Measurements from ENCODE around the gene IKZF3. TPM values are rescaled to one million over a fixed set of nuclear protein-coding genes. Genes with fewer than 3 reads are reported as not detected.

Gene IKZF3
- total RNA-seq, 1 experiment from 2014 or later: 0.81 TPM

DNA sequence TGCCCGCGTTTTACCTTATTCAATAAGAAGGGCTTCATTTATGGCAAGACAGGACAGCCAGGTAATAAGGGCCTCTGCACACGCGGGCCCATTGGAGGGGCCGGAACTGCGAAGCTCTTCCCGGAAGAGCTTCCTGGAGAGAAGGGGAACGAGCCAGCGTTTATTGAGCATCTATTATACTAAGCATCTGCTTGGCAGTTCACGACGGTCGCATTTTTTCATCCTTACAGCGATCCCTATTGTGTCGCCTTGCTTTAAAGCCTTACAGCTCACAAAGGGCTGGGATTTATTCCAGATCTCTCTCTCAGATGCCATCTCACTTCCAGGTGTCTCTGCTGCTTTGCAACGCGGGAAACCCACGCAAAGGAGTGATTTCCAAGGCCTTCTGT lies 4.4 kb upstream of the IKZF3 start:
- H3K36me3 Mint-ChIP-seq: peaks cover 2% of the 10 kb centered on the region; the same call in 1 of the 2 replicates
- ChIA-PET CTCF (no interaction called here), POLR2A (interaction anchor here (1.4 kb wide), 1 partner anchor 112 kb away, joined by 3 read pairs; no protein-coding TSS in a partner anchor)
- DNase-seq (ENCODE audit: low spot score) (no peak), ATAC-seq (no peak)
- H3K4me3 Mint-ChIP-seq: no peak overlapping the region
- TF ChIP-seq TCF7 (CRISPR knock-in tag; IDR thresholded peaks at IDR 0.05; ENCODE audit: low read depth) (no peak), CBFB (CRISPR knock-in tag; IDR thresholded peaks at IDR 0.05; ENCODE audit: low read depth) (no peak), ZNF423 (CRISPR knock-in tag; IDR thresholded peaks at IDR 0.05) (no peak), GTF2I (CRISPR knock-in tag; conservative IDR thresholded peaks at IDR 0.05) (no peak), MXD4 (CRISPR knock-in tag; IDR thresholded peaks at IDR 0.05; ENCODE audit: borderline replicate concordance) (no peak), NFE2L1 (CRISPR knock-in tag; IDR thresholded peaks at IDR 0.05) (no peak), JUN (CRISPR knock-in tag; IDR thresholded peaks at IDR 0.05) (no peak), TEAD4 (CRISPR knock-in tag; IDR thresholded peaks at IDR 0.05) (no peak), PRRX2 (CRISPR knock-in tag; IDR thresholded peaks at IDR 0.05) (no peak), GRHL2 (CRISPR knock-in tag; IDR thresholded peaks at IDR 0.05; ENCODE audit: insufficient replicate concordance, severe bottlenecking) (no peak), ATF1 (CRISPR knock-in tag; IDR thresholded peaks at IDR 0.05) (no peak), ELF4 (CRISPR knock-in tag; IDR thresholded peaks at IDR 0.05; ENCODE audit: low read depth) (no peak), ZNF232 (CRISPR knock-in tag; IDR thresholded peaks at IDR 0.05) (no peak)
- TF ChIP-seq, protein P1, sequence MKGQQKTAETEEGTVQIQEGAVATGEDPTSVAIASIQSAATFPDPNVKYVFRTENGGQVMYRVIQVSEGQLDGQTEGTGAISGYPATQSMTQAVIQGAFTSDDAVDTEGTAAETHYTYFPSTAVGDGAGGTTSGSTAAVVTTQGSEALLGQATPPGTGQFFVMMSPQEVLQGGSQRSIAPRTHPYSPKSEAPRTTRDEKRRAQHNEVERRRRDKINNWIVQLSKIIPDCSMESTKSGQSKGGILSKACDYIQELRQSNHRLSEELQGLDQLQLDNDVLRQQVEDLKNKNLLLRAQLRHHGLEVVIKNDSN (CRISPR knock-in tag; IDR thresholded peaks at IDR 0.05): no peak
- TF ChIP-seq, protein P2, sequence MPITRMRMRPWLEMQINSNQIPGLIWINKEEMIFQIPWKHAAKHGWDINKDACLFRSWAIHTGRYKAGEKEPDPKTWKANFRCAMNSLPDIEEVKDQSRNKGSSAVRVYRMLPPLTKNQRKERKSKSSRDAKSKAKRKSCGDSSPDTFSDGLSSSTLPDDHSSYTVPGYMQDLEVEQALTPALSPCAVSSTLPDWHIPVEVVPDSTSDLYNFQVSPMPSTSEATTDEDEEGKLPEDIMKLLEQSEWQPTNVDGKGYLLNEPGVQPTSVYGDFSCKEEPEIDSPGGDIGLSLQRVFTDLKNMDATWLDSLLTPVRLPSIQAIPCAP (CRISPR knock-in tag; IDR thresholded peaks at IDR 0.05): no peak
- TF ChIP-seq, protein P3, sequence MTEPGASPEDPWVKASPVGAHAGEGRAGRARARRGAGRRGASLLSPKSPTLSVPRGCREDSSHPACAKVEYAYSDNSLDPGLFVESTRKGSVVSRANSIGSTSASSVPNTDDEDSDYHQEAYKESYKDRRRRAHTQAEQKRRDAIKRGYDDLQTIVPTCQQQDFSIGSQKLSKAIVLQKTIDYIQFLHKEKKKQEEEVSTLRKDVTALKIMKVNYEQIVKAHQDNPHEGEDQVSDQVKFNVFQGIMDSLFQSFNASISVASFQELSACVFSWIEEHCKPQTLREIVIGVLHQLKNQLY (CRISPR knock-in tag; IDR thresholded peaks at IDR 0.05): no peak
- TF ChIP-seq, protein P4, sequence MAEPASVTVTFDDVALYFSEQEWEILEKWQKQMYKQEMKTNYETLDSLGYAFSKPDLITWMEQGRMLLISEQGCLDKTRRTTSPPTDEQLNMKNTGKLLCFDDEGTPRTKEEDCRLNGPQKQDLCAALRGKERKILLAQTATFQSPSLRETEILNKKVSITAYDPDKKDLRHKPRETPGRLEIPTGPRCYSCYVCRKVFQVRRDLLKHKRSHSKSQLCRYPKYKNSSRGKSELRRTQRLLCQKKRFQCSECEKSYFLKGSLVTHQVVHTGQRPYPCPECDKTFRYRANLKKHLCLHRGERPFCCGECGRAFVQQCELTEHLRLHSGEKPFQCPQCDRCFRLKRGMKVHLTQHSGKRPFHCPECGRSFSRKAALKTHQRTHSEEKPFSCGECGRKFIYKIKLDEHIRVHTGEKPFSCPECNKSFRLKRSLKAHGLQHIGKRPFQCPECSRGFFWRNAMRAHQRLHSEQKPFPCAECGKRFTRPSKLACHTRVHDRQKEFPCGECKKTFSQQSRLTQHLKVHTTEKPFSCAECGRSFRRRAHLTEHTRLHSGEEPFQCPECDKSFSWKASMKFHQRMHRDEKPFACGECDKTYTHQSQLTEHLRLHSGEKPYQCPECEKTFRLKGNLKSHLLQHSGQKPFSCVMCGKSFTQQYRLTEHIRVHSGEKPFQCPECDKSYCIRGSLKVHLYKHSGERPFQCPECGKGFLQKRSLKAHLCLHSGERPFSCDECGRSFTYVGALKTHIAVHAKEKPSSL (CRISPR knock-in tag; conservative IDR thresholded peaks at IDR 0.05): no peak
- peaks cover 58% of the 10 kb centered on the region for H3K27me3 Mint-ChIP-seq (ENCODE audit: low read depth)
- H3K9me3 Mint-ChIP-seq: no peaks in the 10 kb centered on the region
- no peak overlapping the region for H3K27ac Mint-ChIP-seq
- peaks cover 6% of the 10 kb centered on the region for H3K4me1 Mint-ChIP-seq

DNA sequence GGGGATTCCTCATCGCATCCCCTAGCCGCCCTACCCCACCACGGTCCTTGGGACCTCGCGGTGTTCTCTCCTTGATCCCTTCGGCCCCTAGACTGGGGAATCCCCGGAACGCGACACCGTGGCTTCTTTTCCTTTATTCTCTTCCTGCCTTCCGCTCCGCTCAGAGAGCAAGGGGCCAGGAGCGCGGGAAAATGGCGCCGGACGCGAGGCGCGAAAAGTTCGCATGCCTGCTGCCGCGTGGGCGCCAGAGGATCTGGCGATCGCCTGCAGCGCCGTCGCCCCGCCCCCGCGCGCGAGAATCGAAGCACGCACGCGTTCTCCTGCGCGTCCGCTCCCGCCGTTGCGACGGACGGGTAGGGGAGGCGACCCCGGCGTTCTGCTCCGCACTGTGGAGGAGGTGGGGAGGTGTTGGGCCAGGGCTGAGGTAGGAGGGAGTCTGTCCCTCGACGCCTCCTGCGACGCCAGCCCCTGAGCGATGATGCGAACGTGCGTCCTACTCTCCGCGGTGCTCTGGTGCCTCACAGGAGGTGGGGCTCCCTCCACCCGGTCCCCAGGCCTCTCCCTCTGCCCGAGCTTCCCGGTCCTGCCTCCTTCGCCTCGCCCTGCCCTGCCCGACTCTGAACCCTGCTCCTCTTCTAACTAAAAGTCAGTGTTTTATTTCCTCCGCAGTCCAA lies 3.9 kb upstream of the IKZF3 start, which contains the start of gene ZPBP2:
Gene ZPBP2 (plus strand): TSS at position 323 of the 674 bp plus-strand sequence. CDS start 153 bp downstream, at position 476.
- DNase-seq (ENCODE audit: low spot score) (no peak), ATAC-seq (no peak)
- Mint-ChIP-seq H3K4me1 (peaks cover 9% of the 10 kb centered on the region), H3K27ac (no peak within 1 kb of the TSS), H3K4me3 (no peak within 1 kb of the TSS), H3K27me3 (ENCODE audit: low read depth) (peaks cover 64% of the 10 kb centered on the region), H3K9me3 (no peaks in the 10 kb centered on the region), H3K36me3 (peaks cover 3% of the 10 kb centered on the region; the same call in 1 of the 2 replicates)
- TF ChIP-seq, protein P5, sequence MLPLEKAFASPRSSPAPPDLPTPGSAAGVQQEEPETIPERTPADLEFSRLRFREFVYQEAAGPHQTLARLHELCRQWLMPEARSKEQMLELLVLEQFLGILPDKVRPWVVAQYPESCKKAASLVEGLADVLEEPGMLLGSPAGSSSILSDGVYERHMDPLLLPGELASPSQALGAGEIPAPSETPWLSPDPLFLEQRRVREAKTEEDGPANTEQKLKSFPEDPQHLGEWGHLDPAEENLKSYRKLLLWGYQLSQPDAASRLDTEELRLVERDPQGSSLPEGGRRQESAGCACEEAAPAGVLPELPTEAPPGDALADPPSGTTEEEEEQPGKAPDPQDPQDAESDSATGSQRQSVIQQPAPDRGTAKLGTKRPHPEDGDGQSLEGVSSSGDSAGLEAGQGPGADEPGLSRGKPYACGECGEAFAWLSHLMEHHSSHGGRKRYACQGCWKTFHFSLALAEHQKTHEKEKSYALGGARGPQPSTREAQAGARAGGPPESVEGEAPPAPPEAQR (CRISPR knock-in tag; IDR thresholded peaks at IDR 0.05): no peak
- TF ChIP-seq RELA (CRISPR knock-in tag; IDR thresholded peaks at IDR 0.05; ENCODE audit: borderline replicate concordance): peak; percentile 35; the same call in 1 of the 2 replicates
- no peak for TF ChIP-seq HMGA2 (CRISPR knock-in tag; IDR thresholded peaks at IDR 0.05)
- TF ChIP-seq KAT7 (CRISPR knock-in tag; IDR thresholded peaks at IDR 0.05; ENCODE audit: borderline replicate concordance): no peak
- TF ChIP-seq, protein P6, sequence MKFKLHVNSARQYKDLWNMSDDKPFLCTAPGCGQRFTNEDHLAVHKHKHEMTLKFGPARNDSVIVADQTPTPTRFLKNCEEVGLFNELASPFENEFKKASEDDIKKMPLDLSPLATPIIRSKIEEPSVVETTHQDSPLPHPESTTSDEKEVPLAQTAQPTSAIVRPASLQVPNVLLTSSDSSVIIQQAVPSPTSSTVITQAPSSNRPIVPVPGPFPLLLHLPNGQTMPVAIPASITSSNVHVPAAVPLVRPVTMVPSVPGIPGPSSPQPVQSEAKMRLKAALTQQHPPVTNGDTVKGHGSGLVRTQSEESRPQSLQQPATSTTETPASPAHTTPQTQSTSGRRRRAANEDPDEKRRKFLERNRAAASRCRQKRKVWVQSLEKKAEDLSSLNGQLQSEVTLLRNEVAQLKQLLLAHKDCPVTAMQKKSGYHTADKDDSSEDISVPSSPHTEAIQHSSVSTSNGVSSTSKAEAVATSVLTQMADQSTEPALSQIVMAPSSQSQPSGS (CRISPR knock-in tag; IDR thresholded peaks at IDR 0.05; ENCODE audit: borderline replicate concordance, low read depth): no peak
- CTCF ChIA-PET: no interaction called here
- POLR2A ChIA-PET: interaction anchor here (1.4 kb wide), 1 partner anchor 112 kb away, joined by 3 read pairs; no protein-coding TSS in a partner anchor
